HG03342 (cell line): ENCODE data around the gene CFDP1.
"Not testable (repeated sequence)": the region's sequence is repeated elsewhere in the genome, so short reads cannot be mapped to it uniquely, and the experiment has no call there.

Experiments used
- ATAC-seq: cut with Tn5 transposase; IDR thresholded peaks from one replicate; pipeline ENCODE4 v1.9.1; 2021; ENCODE audit warnings: mild to moderate bottlenecking, moderate library complexity; ENCODE audit not compliant: unreplicated experiment

Gene CFDP1

DNA sequence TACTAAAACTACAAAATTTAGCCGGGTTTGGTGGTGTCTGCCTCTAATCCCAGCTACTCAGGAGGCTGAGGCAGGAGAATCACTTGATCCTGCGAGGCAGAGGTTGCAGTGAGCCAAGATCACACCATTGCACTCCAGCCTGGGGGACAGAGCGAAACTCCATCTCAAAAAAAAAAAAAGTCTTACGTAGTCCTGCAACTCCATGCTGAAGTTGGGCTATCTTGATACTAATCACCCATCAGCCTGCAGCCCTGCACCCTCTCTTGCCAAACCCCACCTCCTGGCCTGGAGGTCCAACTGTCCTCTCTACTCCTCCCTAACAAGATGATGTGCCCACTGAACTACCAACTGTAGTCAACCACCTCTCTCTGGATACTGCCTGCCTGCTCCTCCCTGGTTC is 26.4 kb upstream of the CFDP1 start:
- ATAC-seq = no peak

DNA sequence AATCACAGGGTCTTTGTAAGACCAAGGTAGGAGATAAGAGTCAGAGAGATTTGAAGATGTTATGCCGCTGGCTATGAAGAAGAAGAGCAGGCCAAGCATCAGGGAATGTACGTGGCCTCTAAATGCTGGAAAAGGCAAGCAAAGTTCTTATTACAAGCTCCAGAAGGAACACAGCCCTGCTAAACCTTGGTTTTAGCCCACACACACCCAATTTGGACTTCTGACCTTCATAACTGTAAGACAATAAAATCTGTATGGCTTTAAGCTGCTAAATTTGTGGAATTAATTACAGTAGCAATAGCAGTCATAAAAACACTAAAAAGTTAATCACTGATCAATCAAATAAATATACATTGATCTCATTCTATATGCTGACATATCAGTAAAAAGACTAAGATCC is 25.1 kb upstream of the CFDP1 start:
- no peak for ATAC-seq

DNA sequence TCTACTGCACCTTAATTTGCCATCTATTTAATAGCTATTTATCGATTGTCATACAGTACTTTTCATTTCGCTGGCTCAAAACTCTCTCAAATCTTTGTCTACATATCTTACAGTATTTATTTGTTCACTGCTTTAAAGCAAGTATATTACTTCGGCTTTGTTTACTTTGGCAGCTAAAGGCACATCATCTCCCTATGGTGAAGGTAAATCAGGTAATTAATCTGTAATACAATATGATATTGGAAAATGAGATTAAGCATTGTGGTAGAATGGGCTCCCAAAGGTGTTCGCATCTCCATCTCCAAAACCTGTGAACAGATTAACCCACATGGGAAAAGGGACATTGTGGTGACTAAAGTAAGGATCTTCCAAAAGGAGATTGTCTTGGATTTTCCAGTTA is 24.7 kb upstream of the CFDP1 start:
- no peak for ATAC-seq

DNA sequence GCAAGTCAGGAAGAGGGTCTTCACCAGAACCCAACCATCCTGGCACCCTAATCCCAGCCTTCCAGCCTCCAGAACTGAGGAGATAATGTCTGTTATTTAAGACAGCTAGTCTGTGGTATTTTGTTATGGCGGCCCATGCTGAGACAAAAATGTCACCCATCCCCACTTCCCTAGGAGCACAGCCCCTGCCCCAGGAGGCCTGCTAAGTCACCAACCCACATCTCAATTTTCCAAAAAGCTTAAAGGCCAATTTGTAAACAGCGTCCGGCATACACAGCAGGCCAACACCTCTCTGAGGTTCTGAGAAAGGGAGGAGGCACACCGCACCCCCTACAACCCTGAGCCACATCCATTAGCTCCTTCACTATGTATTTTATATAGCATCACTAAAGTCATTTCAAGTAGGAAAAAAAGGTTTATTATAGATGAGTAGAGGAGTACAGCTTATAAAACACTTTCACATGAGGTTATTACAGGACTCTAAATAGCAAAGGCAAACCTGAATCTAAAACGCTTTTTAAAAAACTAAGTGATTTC is 24.2 kb upstream of the CFDP1 start:
- ATAC-seq = no peak

DNA sequence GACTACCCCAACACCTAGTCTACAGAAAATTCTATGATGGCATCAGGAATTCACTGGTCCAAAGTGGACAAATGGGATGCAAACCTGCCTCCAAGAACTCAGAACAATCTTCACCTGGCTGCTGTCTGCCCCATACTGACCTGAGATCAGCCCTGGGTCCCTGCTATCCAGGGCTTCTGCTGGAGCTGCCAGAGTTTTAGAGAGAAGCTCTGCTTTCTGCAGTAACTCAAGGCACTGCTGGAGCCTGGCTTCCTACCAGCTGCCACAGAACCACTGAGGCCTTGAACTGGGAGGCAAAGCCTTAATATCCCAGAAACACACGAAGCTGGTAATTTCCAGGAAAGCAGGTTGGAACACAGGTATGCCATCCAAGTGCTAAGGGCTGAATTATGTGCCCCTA is 23.7 kb upstream of the CFDP1 start:
- ATAC-seq = no peak

DNA sequence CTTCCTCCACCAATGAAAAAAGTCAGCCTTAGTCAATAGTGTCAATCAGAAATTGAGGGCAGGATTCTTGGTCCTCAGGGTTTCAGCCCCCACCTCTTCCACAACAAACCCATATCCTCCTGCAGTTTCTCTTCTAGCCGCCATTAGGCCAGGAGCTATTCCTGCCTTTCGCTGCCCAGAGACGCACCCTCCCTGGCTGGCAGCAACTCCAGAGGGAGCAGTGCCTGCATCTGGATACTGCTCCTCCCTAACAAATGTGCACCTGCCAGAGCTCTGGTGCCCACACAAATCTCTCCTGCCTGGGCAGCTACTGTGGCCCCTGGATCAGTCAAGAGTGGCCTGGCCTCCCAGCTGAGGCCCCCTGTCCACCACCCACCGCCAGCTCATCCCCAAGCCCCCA is 23.2 kb upstream of the CFDP1 start:
- not testable (repeated sequence) for ATAC-seq

DNA sequence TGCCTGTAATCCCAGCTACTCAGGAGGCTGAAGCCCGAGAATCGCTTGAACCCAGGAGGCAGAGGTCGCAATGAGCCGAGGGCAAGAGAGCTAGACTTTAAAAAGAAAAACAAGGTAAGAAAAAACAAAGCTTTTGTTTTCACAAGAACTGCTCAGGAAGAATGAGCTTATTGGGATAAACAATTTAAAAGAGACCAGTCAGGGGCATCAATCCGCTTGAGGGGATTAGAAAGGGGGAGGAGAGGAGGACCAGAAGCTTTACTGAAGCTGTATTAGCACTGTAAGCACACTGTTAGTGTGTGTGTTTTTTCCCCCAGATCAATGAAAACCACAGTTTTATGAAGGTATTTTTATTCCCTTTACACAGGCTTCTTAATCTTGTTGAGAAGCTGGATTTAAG is 22.4 kb upstream of the CFDP1 start:
- no peak for ATAC-seq

DNA sequence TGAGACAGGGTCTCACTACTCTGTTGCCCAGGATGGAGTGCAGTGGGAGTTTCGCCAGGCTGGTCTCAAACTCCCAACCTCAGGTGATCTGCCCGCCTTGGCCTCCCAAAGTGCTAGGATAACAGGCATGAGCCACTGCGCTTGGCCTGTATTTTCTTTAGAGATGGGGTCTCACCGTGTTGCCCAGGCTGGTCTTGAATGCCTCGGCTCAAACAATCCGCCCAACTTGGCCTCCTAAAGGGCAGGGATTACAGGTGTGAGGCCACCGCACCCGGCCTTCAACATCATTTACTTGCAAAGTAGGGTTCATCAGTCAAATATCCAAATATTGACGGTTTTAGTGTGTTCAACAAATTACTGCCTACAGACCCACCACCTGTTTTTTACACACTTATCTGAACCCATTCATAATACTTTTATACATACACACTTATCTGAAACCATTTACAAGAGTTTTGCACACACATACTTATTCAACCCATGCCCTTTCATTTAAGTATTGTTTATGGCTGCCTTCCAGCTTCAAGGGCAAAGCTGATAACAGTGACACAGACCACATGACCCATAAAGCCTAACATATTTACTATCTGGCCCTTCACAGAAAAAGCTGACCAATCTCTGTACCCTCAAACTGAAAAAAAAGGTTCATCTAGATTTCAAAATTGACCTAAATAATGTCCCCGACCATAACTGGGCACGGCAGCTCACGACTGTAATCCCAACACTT is 19.3 kb upstream of the CFDP1 start:
- ATAC-seq = no peak

DNA sequence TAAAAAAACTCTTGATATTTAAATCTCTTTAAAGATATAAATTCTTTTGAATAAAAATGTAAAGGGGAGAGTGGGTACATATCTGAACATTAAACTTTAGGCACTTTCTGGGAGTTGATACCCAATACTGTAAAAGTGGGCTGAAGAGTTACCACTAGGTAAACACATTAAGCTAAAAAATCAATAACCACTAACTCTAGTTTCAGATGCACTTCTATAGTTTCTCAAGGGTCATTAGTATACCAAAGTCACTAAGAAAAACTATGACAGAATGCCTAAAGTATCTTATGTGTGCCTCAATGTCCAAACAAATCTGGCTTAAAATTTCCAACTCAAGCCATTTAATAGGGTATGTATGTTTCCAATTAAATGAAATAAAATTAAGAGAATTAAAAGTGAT is 13.1 kb upstream of the CFDP1 start:
- no peak for ATAC-seq

DNA sequence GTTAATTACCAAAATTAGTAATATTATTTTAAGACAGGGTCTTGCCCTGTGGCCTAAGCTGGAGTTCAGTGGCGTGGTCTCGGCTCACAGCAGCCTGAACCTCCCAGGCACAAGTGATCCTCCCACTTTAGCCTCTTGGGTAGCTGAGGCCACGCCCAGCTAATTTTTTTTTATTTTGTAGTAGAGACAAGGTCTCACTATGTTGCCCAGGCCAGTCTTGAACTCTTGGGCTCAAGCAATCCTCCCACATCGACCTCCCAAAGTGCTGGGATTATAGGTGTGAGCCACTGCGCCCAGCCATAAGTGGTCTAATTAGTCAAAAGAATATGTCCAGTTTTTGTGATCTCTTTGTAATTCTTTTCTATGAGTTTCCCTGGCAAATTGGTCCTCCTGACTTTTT is 12.0 kb upstream of the CFDP1 start:
- ATAC-seq = no peak

DNA sequence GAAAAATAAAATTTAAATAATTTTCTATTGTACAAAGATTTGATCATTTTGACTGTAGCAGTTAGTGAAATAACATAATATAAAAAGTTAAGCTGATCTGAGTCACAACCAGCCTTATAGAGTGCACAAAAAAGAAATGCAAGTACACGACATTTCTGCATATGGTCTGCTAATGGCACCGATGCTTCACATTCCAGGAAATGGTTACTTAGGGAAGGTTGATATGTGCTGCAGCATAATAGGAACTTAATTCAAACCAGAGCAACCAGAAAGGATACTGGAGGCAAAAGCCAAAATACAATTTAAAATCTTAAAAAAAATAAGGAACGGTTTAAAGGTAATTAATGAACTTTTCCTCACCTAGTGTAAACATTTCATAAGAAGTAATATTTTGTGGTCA is 10.0 kb upstream of the CFDP1 start:
- ATAC-seq = no peak

DNA sequence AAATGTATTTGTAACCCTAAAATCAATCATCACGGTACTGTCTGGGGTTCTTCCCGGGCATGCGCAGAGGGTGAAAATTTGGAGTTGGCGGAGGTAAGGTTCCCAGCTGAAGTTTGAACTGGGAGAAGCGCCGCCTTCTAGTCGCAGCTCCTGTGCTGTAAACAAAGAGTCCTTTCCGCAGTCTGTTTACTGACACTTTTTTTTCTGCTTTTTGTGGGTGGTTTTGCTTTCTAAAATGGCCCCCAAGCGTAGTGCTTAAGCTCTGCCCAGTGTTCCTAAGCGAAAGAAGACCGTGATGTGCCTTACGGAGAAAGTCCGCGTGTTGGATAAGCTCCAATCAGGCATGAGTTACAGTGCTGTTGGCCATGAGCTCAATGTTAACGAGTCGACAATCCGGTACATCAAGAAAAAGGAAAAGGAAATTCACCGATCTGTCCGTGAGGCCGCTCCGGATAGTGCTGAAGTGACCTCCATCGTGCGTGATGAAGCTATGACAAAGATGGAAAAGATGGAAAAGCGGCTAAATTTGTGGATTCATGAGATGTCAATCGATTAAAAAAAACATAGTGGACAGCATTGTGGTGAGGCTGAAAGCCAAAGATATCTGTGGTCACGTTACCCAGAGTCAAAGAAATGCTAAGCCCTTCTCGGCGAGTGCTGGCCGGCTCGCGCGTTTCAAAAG is 570 bp upstream of the CFDP1 start:
- ATAC-seq = peak; percentile 54

DNA sequence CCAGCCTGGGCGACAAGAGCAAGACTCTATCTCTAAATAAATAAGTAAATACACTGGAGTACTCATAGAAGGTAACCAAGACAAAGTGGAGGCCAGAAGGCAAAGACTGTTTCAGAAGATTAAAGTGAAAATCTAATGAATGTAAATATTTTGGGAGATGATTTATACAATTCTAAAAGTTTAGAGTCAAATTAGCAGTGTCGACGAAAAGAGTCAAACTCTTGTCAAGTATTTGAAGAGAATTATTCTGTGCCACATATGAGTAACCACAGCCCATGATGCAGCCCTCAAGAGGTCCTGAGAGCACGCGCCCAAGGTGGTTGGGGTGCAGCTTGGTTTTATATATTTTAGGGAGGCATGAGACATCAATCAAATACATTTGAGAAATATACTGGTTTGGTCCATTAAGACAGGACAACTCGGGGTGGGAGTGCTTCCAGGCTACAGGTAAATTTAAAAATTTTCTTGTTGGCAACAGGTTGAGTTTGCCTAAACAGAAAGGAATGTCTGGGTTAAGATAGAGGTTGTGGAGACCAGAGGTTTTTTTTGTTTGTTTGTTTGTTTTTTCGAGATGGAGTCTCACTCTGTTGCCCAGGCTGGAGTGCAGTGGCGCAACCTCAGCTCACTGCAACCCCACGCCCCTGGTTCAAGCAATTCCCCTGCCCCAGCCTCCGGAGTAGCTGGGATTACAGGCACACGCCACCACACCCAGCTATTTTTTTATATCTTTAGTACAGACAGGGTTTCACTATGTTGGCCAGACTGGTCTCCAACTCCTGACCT is 3.5 kb downstream of the CFDP1 start:
- no peak for ATAC-seq

DNA sequence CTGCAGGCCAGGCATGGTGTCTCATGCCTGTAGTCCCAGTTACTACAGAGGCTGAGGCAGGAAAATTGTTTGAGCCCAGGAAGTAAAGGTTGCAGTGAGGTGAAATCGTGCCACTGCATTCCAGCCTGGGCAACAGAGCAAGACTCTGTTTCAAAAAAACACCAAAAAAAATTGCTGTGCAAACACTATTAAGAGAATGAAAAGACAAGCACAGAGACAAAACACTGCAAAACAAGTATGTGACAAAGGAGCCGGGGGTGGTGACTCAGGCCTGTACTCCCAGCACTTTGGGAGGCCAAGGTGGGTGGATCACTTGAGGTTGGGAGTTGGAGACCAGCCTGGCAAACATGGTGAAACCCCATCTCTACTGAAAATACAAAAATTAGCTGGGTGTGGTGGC is 6.8 kb downstream of the CFDP1 start:
- not testable (repeated sequence) for ATAC-seq

DNA sequence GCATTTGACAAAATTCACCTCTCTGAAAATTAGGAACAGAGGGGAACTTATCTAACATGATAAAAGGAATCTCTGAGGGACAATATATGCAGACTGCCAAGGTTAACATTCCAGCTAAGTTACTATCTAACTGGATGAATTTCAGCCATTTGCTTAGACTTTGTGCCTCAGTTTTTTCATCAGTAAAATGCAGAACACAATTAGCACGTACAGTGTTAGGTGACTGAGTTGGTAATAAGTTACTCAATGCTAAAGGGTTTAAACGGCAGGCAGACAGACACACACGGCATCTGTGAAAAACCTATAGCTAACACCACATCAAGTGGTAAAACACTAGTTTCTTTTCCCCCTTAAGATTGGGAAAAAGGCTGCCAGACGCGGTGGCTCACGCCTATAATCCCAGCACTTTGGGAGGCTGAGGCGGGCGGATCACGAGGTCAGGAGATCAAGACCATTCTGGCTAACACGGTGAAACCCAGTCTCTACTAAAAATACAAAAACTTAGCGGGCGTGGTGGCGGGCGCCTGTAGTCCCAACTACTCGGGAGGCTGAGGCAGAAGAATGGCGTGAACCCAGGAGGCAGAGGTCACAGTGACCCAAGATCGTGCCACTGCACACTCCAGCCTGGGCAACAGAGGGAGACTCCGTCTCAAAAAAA is 9.1 kb downstream of the CFDP1 start:
- ATAC-seq = not testable (repeated sequence)

DNA sequence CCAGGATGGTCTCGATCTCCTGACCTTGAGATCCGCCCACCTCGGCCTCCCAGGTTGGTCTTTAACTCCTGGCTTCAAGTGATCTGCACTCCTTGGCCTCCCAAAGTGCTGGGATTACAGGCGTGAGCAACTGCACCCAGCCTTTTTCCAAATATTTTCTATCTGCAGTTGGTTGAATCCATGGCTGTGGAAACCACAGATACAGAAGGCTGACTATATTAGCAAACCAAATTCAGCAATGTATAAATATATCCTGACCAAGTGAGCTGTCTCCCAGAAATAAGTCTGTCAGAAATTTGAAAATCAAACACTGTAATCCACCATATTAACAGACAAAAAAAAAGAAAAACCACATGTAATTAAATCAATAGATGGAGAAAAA is 9.6 kb downstream of the CFDP1 start:
- ATAC-seq = no peak

DNA sequence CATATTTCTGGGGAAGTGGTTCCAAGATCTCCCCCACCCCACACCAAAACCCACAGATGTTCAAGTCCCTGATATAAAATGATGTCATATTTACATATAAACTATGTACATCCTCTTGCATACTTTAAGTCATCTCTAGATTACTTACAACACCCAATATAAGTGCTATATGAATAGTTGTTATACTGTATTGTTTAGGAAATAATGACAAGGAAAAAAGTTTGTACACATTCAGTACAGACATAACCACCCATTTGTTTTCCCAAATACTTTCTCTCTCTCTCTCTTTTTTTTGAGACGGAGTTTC is 11.5 kb downstream of the CFDP1 start:
- no peak for ATAC-seq

DNA sequence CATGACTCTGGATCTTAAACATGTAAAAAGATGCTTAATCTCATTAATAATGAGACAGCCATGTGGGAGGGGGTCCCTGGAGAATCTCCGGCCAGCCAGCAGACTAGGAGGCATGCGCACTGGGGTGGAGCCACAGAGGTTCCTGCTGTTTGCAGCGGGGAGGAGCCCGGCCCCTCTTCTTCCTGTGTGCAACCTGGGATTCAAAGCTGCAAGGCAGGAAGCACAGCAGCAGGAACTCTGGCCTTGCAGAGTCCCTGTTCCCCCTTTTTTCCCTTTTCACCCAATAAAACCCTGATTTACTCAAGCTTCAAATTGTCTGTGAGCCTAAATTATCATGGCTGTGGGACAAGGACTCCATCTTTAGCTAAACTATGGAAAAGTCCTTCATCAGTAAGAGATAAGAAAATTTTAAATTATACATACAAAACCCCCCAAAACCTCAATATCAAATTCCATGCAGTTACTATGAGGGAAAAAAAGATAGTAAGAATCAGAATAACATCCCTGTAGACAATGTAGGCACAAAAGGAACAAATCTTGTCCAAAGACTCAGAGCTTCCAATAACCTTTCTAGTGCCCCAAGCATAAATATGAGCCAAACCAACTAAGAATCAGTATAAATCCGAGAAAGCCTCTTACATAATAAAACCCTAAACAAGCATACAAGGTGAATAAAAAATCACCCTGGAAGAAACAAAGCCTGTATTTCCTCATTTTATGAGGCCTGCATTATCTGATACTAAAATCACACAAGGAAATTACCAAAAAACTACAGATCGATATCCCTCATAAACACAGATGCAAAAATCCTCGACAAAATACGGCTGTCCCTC is 12.1 kb downstream of the CFDP1 start:
- ATAC-seq = peak; percentile 94

DNA sequence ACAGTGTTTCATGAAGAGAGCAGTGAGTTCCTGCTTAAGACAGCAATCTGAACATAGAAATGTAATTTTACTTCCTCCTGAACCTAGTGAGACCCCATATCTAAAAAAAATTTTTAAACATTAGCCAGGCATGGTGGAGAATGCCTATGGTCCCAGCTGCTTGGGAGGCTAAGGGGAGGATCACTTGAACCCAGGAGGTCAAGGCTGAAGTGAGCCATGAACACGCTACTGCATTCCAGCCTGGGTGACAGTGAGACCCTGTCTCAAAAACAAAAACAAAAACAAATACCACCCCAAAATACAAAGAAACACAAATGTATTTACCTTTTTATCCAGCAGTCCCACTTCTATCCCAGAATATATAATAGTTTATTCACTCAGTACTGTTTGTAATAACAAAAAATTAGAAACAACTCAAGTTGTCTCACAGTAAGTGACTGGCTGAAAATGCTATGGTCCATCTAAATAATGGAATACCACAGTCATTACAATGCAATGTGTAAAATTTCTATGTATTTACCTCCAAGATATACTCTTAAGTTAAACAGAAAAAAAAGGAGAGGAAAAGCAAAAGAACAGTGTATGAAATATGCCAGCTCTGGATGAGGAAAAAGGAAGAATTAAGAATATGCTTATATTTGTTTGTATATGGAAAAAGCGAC is 16.3 kb downstream of the CFDP1 start:
- ATAC-seq = no peak
